Dermis blood vessel endothelial cell (primary cell): ENCODE data around the gene ARL14. TPM values are rescaled to one million over a fixed set of nuclear protein-coding genes. Genes with fewer than 3 reads are reported as not detected.
A peak's percentile ranks its signal among the peaks of the same experiment; 100 is the strongest.

ENCODE experiments used
- DNase-seq: peaks from one replicate; pipeline ENCODE4 v3.0.0; 2010
- total RNA-seq: library from RNA; depleted of rRNA; stranded (reverse); fragments of >200 nt; gene quantifications from 2 replicates; pipeline ENCODE4 v1.2.3, GENCODE V29; 2014

ARL14 gene
- total RNA-seq, result not detected in 2 replicates

DNA sequence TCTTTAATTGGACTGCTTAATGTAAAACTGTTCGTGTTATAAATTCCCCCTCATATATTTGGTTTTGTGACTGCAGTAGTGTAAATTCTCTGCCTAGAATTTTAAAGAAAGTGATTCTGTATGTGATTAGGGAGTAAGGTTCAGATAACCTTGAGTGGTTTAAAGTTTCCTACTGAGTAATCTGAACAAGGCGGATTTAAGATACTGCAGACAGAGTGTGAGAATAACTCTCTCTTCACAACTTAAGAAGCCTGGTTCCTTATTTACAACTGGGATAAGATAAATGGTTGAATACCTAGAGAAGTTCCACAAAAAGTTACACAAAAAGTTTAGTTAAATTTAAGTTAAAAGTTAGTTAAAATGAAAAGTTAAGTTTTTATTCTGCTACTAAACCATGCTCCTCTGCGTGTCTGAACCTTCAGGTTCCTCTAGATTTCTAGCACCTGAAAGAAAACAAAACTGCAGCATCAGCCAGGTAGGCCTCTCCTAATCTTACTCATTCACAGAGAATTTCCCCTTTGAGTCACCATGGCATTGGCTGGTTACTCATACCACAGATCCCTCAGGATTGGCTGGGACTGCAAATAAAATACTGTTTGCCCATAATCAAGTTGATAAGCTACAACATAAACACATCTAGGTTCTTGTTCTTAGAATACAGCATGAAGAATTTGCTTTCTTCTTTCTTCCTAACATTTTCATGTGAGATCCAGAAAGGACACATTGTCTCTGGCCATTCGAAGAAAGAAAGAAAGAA, at the start of gene ARL14:
Gene ARL14 (plus strand): TSS at position 614 of the 757 bp plus-strand sequence. CDS start 187 bp downstream, outside the sequence.
- DNase-seq, result peak; percentile 59

- DNase-seq, result no peak
These were observed 47.5 kb upstream of the ARL14 start for GRCh38 chr3:160629491-160629890.

DNA sequence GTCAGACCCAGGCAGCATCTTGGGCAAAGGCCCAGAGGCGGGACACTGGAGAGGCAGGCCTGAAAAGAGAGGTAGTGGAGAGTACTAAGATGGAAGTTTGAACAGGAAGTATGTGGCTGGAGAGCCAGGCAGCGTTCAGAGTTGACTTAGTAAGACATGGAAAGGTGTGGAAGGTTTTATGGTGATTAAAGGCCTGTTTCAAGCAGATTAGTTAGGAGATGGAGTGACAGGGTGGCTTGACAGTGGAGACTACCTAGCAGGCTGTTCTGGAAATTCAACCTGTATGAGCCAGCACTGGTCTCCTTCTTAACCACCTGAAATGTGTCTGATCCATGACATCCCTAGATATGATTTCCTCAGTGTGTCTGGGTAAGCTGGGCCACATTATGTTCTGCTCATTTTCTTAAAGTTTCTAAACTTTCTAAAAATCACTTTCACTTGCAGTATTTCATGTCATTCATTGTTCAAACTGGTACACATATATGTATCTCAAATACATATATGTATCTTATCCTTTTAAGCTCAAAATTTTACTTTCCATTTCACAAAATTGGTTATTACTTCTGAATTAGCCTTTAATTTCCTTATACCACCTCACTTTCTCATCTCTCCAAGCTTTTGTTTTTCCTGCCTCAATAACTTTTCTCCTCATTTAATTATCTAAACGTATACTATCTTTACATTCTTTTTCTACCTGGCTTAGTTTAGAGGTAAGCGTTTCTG, 43.4 kb upstream of the ARL14 start:
- no peak for DNase-seq

GRCh38 chr3:160635213-160635612, 41.7 kb upstream of the ARL14 start:
- no peak for DNase-seq

DNA sequence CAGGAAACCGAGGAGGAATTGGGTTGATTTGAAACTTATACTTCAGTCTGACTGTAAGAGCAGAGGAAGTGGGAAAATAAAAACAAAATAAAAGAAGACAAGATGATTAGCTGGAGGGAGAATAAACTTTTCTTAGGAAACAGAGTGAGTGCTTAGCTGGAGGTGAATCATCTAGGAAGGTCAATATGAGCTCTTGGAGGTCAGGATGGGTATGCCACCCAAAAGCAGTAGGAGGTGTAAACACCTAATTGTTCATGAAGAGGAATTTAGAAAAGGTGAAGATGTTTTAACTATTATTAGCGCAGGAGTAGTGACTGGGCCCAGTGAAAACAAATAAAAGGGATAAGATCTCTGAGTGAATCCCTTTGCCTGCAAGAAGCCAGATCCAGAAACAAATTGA, 39.9 kb upstream of the ARL14 start:
- no peak for DNase-seq

DNA sequence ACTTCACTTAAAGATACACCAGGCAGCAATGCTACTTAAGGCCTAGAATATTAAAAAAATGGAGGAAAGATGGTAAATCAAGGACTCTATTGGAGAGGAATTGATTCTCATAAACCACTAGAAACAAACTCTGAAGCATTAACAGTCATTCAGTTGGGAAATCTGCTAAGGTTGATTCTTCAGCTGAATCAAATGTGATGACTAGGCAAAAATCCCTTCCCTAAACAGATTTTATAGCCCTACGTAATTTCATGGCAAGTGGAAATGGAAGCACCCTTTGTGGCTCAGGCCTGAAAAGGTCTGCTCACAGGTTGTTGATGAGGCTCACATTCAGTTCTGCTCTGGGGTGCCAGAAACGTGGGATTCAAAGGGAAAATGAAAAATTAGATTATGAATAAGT, 38.8 kb upstream of the ARL14 start:
- no peak for DNase-seq

DNA sequence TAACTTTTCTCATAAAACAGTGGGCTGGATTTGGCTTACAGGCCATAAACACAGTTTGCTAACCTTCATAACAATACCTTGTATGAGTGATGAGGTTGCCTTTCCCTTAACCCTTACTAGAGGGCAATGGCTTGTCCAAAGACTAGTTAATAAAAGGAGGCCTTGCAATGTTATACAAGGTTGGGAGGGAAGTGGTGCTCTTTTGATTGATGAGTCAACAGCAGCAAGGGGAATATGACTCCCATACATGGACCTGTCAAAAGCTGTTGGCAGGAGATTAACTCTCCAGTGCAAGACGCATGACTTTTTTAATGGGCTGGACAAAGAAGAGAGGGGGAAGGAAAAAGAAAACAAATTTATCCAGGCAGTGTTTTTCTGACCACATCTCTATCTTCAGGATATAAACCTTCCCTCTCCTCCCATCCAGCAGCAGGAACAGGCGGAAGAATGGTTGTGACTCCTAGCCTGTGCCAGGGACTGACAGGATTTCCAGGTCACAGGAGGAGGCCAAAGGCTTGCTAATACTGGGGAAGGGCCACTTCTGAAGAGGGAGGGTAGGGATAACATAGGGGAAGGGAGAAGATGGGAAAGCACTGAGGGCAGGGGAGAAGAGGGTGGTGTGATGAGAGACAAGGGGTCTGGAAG, 35.2 kb upstream of the ARL14 start:
- peak; percentile 48 for DNase-seq

DNA sequence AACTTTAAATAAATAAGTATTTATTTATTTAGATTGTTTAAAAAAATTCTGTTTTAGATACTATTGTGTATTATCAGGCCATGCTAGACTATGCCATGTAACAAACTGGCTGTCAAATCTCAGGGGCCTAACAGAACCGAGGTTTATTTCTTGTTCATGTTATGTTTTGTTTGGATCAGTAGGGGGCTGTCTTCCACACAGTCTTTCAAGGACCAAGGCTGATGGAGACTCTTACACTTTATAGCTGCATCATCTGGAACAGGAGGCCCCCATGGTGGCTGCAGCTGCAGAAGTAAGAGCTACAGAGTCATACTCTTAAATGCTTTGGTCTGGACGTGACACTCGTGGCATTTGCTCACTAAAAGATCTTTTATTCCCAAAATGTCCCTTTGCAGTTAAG, 33.0 kb upstream of the ARL14 start:
- DNase-seq, result no peak

GRCh38 chr3:160644491-160644890, 32.5 kb upstream of the ARL14 start:
- DNase-seq, result no peak

DNA sequence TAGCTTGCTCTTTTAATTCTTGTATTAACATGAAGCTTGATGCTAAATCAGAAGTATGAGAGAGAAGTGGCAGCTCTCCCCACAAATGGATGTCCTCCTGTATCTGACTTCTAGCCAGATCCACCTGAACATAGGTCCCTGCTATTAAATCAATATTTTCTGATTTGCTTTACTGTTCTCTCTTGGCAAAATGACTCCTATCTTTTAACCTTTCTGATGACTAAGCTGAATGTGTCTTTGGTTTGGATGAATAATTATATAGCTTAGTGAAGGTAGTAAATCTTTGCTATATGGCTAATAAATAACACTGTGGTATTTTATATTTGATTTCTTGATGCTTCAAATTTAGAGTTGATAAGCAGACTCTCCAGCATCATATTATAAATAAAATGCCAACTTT, 28.3 kb upstream of the ARL14 start:
- no peak for DNase-seq

- no peak for DNase-seq
These were observed 27.4 kb upstream of the ARL14 start for GRCh38 chr3:160649596-160649995.

GRCh38 chr3:160653512-160653911, 23.4 kb upstream of the ARL14 start:
- DNase-seq, result no peak

- DNase-seq, result no peak
These were observed 16.1 kb upstream of the ARL14 start for GRCh38 chr3:160660902-160661301.

- DNase-seq, result no peak
These were observed 15.3 kb upstream of the ARL14 start for GRCh38 chr3:160661660-160662059.

DNA sequence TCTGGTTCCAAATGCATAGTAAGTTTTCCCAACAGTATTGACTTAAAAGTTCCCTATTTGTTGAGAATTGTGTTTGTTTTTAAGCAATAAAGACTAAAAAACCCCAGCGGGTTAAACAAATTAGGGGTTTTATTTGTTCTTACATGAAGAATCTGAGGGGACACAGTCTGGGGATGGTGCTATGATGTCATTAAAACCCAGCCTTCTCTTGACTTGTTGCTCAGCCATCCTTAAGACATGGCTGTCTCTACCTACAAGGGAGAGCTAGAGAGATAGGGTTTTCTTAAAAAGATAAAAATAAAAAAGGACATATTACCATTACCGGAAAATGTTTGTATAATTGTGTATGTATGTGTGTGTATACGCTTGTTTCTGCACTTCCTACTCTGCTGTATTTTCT, 11.7 kb upstream of the ARL14 start:
- DNase-seq, result no peak

DNA sequence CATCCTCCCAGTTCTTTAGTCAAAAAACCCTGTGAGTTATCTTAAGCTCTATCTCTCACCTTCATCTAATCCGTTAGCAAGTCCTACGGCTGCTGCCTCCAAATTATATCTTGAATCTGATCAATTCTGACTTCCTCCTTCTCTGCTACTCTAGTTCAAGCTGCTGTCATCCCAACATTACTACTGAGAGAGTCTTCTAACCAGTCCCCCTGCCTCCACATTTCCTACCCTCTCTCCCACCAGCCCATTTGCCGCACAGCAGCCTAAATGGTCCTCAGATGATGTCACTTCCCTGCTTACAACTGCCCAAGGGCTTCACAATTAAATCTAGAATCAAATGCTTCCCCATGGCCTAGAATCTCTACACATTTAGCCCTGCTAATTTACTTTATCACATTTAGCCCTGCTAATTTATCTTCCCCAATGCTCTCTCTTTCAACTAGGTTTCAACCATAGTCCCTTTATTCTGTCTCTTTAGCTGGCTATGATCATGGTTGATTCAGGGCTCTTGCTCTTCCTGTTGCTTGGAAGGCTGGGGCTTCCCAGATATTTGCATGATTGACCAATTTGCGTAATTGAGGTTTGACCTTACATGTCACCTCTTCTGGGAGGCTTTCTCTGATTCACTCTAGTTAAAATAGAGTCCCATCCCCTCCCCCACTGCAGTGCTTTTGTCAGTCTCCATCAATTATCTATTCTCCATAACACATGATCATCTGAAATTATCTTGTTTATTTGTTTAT, 11.0 kb upstream of the ARL14 start:
- no peak for DNase-seq

DNA sequence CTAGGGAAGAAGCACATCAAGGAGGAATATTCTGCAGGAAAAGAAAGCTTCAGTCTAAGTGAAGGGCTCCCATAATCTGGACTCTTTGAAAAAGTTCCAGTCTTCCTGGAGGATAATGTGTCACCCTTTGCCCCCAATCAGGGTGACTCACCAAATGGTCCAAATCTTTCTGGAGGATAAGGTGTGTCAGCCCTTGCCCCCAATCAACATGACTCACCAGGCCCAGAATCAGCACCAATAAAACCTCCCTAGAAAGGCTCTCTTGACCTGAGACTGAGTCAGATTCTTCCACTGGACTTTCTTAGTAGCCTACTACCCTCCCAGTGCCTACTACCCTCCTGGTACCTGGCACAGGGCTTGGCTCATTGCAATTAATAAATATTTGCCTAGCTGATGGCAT, 9.5 kb upstream of the ARL14 start:
- peak; percentile 14 for DNase-seq

GRCh38 chr3:160668454-160668853, 8.5 kb upstream of the ARL14 start:
- DNase-seq, result no peak

GRCh38 chr3:160671231-160671630, 5.7 kb upstream of the ARL14 start:
- no peak for DNase-seq

GRCh38 chr3:160671995-160672394, 5.0 kb upstream of the ARL14 start:
- no peak for DNase-seq

GRCh38 chr3:160673188-160673587, 3.8 kb upstream of the ARL14 start:
- DNase-seq, result no peak

- no peak for DNase-seq
These were observed 1.3 kb upstream of the ARL14 start for GRCh38 chr3:160675566-160676124.

- DNase-seq, result peak; percentile 36
These were observed 510 bp downstream of the ARL14 start for GRCh38 chr3:160677459-160677881.
